GM19025 (cell line): ENCODE results near the gene EEF2.
"Not testable (repeated sequence)": the region's sequence is repeated elsewhere in the genome, so short reads cannot be mapped to it uniquely, and the experiment has no call there.

Experiments
- ATAC-seq: cut with Tn5 transposase; IDR thresholded peaks from one replicate; pipeline ENCODE4 v1.9.1; 2021; ENCODE audit warnings: mild to moderate bottlenecking, low read depth, moderate library complexity; ENCODE audit not compliant: unreplicated experiment

EEF2 gene

GRCh38 chr19:3950871-3951861, 34.1 kb downstream of the EEF2 start:
- ATAC-seq = no peak

DNA sequence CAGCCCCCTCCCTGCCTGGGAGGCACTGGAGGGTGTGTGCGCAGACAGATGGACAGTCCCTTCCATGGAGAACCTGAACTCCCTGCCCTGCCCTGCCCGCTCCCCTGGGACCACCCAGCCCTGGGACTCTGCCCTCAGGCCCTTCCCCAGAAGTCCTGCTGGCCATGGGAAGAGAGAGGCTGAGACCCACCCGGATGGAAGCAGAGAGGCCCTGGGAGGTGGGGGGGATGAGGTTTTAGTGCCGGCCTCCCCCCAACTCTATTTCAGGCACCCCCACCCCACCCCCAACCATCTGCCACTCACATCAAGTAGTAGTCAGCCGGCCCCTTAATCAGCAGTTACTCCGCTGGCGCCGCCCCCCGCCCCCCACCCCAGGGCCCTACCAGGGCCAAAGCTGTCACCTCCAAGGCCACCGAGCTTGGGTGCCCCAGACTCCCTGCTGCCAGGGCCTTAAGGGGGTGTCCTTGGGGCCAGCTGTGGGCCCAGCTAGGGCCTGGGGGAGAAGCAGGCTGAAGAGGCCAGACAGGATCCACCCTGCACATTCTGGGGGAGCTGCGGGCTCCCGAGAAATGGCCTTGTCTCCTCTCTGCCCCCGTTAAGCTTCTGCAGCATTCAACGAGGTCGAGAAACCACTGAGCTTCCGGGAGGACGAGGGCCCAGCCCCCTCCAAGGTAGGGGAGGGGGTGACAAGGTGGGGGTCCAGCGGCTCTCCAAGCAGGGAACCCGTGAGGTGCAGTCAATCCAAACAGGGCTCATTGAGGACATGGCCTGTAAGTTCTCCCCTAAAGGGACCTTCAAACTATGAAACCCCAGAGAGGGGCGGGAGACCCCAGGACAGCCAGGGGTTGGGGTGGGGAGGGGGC, 35.0 kb downstream of the EEF2 start:
- ATAC-seq = no peak

GRCh38 chr19:3949294-3949693, 36.0 kb downstream of the EEF2 start:
- ATAC-seq = no peak

- not testable (repeated sequence) for ATAC-seq
Measured at GRCh38 chr19:3947316-3947933, 37.8 kb downstream of the EEF2 start.

GRCh38 chr19:3945838-3946237, 39.4 kb downstream of the EEF2 start:
- ATAC-seq = no peak

- no peak for ATAC-seq
Measured at GRCh38 chr19:3944018-3944721, 41.1 kb downstream of the EEF2 start.

GRCh38 chr19:3942790-3943409, 42.4 kb downstream of the EEF2 start:
- ATAC-seq = no peak

DNA sequence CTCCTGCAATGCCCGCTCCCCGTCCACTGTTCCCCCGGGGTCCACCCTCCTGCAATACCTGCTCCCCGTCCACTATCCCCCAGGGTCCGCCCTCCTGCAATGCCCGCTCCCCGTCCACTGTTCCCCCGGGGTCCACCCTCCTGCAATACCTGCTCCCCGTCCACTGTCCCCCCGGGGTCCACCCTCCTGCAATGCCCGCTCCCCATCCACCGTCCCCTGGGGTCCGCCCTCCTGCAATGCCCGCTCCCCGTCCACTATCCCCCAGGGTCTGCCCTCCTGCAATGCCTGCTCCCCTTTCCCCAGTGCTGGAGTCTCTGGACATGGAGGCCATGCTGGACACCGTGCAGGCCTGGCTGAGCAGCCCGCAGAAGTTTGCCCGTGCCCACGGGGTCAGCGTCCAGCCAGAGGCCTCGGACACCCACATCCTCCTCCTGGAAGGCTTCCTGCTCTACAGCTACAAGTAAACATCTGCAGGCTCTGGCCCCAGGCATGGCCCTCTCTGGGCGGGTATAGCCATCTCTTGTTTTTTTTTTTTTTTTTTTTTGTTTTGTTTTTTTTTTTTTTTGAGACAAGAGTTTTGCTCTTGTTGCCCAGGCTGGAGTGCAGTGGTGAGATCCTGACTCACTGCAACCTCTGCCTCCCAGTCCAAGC, 46.8 kb downstream of the EEF2 start:
- not testable (repeated sequence) for ATAC-seq

GRCh38 chr19:3936506-3937442, 48.5 kb downstream of the EEF2 start:
- no peak for ATAC-seq

- no peak for ATAC-seq
Measured at GRCh38 chr19:3932931-3933810, 52.1 kb downstream of the EEF2 start, which contains the start of gene NMRK2. Gene NMRK2, plus strand, starts transcription at chr19:3933069. Its CDS starts 603 bp downstream, at chr19:3933672.

DNA sequence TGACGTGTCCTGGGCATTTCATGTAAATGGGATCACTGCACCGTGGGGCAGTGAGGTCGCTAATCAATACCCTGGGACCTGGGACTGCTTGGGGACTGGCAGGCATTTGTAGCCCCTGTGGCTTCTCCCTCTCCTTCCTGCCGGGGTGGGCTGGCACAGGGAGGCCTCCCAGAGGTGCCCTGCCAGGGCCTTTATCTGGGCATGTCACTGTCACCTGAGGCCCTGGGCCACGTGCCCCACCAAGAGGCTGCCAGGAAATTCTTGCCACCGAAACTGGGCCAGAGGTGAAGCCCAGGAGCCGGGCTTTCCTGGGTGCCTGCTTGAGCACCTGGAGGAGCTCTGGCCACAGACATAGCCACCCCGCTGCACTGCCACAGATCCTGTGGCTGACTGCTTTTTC, 54.2 kb downstream of the EEF2 start:
- ATAC-seq = no peak
